HG03097 (cell line): Measurements from ENCODE around the gene OBSL1.

Source experiments
- ATAC-seq: cut with Tn5 transposase; IDR thresholded peaks from one replicate; pipeline ENCODE4 v1.9.1; 2021; ENCODE audit not compliant: unreplicated experiment, low FRiP score

The OBSL1 gene

GRCh38 chr2:219567791-219568361 is 3.5 kb downstream of the OBSL1 start:
- ATAC-seq: no peak

DNA sequence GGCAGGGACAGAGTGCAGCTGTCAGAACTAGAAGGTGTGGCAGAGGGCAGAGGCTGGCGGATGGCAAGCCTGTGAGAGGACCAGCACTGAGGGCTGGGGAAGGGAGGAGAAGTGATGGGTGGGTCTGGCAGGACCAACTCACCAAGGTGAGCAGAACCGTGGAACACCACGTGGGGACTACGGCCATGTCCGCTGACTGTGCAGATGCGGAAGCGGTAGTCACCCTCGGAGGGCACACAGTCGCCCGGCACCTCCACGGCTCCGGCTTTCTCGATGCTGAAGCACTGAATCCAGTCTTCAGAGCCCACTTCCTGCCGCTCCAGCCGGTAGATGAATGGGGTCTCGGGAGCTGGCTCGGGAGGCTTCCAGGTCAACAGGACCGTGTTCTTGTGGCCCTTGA is 4.2 kb downstream of the OBSL1 start:
- ATAC-seq: no peak

DNA sequence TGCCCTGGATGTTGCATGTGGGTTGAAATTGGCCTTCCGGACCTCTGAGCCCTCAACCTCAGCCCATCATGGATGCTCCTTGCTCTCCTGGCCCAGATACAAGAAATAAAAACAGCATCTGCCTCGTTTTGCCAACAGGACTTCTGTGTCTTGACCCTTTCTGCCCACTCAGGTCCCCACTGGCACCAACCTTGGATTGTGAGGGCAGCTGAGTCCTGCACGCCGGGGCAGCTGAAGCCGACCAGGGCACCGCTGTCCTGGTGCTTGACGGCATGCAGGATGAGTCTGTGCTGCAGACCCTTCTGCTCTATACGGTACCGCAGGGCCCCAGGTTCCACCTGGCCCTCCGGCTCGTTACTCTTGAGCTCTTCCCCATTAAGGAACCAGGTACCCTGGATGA is 4.7 kb downstream of the OBSL1 start:
- ATAC-seq: no peak

GRCh38 chr2:219565130-219566080 is 5.9 kb downstream of the OBSL1 start:
- ATAC-seq: no peak

- no peak for ATAC-seq
These were observed 7.9 kb downstream of the OBSL1 start for GRCh38 chr2:219563271-219563928.

- no peak for ATAC-seq
These were observed 9.0 kb downstream of the OBSL1 start for GRCh38 chr2:219562049-219563020.

DNA sequence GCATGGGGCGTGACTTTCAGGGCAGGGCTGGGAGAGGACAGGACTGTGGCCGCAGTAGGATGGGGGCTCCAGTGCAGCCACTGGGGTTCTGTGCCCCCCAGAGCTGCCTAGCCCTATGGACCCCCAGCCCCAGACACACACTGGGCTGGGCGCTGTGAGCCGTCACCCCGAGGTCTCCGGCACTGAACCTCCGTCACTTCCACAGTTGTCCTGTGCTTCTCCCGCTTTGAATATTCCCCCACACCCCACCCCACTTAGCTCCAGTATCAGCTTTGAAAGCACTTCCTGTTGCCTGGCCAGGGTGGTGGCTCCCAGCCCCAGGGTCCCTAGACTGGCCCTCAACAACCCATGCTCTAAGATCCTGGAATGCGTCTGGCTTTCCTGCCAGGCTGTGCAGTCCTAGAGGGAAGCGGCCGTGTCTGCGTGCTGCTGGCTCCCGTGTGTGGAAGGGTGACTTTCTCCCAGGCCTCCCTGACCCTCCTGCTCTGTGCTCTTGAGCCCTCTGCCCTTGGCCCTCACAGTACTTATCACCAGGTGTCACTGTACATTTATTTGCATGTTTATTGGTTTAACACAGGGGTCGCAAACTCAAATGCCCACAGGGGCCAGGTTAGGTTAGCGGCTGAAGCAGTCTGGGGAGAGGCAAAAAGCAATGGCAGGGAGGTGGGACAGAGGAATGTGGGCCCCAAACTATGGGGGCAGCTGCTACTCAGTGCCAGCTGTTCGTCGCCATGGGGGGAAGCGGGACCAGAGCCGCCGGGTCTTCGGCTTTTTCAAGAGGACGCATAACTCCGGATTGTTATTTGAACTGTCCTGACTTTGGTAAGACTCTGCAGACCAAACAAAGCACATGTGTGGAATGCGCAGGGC is 9.9 kb downstream of the OBSL1 start:
- ATAC-seq: no peak

GRCh38 chr2:219560893-219561178 is 10.5 kb downstream of the OBSL1 start:
- no peak for ATAC-seq

GRCh38 chr2:219560037-219560892 is 11.1 kb downstream of the OBSL1 start:
- no peak for ATAC-seq

GRCh38 chr2:219559156-219559915 is 12.0 kb downstream of the OBSL1 start:
- no peak for ATAC-seq

DNA sequence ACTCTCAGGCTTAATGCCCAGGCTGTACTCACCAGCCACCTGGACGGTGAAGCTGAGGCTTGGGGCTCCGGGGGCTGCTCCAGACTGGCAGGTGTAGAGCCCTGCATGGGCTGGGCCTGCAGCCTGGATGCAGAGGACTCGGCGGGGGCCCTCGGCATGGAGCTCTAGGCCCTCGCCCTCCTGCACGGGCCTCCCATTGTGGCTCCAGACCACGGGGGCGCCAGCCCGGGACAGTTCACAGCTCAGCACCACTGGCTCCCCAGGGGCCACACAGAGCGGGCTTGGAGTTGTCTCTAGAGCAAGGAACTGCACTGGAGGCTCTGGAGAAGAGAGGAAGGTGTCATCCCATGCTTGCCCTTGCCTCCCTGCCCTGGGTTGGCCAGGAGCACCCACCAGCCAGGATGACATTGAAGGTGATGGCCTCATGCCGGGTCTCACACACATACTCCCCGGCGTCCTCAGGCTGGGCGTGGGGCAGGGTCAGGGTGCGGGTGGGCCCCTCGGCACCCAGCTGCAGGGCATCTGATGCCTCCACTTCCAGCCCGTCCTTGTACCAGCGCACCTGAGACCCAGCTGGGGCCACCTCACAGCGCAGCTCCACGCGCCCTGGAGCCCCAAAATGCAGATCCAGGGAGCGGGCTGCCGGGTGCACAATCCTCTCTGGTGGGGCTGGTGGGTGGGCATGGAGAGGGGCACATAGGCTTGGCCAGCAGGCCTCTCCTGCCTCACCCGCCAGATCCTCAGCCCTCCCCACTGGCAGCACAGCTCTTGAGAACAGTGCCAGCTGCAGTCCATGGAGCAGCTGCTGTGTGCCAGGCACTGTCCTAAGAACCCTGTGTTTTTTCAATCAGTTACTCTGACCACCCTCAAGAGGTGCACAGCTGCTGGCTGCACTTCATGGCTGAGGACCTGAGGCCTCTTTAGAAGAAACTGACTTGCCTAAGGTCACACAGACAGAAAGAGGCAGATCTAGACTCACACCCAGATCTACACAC is 13.3 kb downstream of the OBSL1 start:
- ATAC-seq: no peak

GRCh38 chr2:219557320-219557719 is 14.0 kb downstream of the OBSL1 start:
- ATAC-seq: no peak

DNA sequence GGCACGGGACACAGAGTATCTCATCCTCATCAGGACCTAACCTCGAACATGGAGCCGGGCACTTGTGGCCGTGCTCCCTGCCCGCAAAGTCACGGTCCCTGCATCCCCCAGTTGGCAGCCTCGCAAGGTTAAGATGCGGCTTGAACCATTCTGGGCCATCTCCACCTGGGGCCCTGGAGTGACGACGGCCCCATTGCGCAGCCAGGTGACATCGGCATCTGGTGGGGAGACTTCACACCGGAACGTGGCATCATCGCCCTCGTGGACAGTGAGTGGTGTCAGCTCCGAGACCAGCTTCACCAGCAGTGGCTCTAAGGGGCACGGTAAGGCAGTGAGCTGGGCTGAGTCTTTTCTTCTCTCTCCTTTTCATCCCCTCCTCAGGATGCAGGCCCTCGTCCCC is 14.9 kb downstream of the OBSL1 start:
- no peak for ATAC-seq

GRCh38 chr2:219555956-219556355 is 15.4 kb downstream of the OBSL1 start:
- no peak for ATAC-seq

GRCh38 chr2:219554350-219554749 is 17.0 kb downstream of the OBSL1 start:
- no peak for ATAC-seq

GRCh38 chr2:219553463-219553963 is 17.8 kb downstream of the OBSL1 start:
- ATAC-seq: no peak

- no peak for ATAC-seq
These were observed 18.2 kb downstream of the OBSL1 start for GRCh38 chr2:219553168-219553417.
